Measurements from ENCODE around the gene DYNLT2B.
A peak's percentile ranks its signal among the peaks of the same experiment; 100 is the strongest.
"Not testable (repeated sequence)": the region's sequence is repeated elsewhere in the genome, so short reads cannot be mapped to it uniquely, and the experiment has no call there.

DYNLT2B gene

DNA sequence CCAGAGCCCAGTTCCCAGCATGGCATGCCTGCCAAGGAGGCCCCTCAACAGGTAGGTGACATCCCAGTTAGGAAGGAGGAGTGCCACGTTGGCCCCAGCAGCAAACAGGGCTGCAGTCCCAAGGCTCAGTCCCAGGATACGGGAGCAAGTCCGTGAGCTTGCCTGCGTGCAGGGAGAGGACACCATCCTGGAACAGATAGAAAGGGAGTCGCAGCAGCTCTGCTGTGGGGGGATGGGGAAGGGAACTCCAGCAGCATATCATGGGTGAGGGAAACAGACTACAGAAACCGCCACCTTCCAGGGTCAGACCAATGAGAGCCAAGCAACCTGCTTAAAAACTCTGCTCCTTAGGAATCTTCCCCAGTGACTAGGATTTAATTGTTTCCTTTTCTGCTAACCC, 9.4 kb upstream of the DYNLT2B start:
- DNase-seq (ENCODE audit: extremely low read depth in 1 of 2, low read depth in 1 of 2): no peak

DNA sequence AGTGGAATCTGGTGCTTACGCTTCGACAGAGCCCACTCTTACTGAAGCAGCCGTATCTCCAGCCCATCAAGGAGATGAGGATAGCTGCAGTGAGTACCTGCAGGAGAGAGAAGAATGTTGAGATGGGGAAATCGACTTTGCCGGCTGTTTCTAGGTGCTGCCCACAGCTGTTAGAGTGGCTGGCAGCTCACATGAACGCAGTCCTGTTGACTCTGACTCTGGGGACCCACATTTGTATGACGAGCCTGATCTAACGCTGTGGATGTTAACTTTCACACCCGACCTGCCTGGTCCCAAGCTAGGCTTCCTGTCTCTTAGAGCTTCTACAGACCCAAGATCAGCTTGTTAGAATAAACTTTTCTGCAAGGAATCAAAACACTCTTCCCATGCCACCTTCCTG, 8.9 kb upstream of the DYNLT2B start:
- DNase-seq (ENCODE audit: extremely low read depth in 1 of 2, low read depth in 1 of 2): no peak

DNA sequence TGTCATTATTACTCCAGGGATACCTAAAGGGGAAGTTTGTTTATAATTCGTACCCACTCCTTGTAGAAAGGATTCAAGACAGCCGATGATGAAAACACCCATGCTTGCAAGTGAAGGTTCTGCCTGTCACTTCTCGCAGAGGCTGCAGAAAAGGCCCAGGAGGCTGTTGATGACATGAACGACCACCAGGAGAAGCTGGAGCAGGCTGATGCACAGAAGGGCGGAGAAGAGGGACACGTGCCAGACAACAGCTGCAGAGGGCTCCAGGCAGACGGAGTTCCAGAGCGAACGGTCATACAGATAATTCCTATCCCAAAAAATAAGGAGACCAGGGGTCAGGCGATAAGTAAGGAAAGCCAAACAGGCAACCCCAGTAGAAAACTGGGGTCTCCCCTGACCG, 5.7 kb upstream of the DYNLT2B start:
- no peak for DNase-seq (ENCODE audit: extremely low read depth in 1 of 2, low read depth in 1 of 2)

DNA sequence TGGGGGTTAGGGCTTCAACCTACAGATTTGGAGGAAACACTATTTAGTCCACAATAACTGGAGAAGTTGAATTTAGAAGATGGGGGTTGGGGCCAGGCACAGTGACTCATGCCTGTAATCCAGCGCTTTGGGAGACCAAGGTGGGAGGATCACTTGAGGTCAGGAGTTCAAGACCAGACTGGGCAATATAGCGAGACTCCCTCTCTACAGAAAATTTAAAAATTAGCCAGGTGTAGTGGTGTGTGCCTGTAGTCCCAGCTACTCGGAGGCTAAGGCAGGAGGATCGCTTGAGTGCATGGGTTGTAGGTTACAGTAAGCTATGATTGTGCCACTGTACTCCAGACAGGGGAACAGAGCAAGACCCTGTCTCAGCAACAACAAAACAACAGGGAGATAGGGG, 5.0 kb upstream of the DYNLT2B start:
- no peak for DNase-seq (ENCODE audit: extremely low read depth in 1 of 2, low read depth in 1 of 2)

DNA sequence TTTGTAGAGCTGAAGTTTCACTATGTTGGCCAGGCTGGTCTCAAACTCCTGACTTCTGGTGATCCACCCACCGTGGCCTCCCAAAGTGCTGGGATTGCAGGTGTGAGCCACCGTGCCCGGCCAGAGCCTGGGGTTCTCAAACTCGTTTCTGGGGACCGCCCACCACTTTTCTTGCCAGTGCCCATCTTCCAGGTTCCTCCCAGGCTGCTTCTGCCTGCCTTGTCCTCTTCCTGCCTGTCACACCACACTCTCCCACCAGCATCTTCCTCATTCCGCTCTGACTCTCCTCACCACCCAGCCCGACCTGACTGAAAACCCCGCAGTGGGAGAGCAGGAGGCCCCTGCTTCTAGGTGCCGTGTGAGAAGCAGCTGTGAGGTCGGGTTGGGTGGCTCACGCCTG, 3.1 kb upstream of the DYNLT2B start:
- DNase-seq (ENCODE audit: extremely low read depth in 1 of 2, low read depth in 1 of 2): no peak

DNA sequence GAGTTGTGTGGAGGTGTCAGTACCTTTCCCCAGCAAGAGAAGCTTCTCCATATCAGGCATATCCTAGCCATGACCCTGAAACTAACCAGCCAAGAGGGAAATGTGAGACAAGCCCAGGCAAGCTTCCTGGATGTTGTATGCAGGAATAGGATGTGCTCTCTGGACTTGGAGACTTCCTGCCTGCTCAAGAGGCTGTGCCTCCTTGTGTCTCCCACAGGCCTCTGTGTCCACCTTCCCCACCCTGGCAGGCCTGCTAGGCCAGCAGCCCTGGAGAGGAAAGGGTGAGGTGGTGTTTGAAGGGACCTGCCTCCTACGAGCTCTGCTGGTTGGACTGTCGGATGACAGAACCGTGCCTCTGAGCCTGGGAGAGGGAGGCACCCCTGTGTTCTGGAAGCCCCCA, 2.1 kb upstream of the DYNLT2B start:
- DNase-seq (ENCODE audit: extremely low read depth in 1 of 2, low read depth in 1 of 2): no peak

DNA sequence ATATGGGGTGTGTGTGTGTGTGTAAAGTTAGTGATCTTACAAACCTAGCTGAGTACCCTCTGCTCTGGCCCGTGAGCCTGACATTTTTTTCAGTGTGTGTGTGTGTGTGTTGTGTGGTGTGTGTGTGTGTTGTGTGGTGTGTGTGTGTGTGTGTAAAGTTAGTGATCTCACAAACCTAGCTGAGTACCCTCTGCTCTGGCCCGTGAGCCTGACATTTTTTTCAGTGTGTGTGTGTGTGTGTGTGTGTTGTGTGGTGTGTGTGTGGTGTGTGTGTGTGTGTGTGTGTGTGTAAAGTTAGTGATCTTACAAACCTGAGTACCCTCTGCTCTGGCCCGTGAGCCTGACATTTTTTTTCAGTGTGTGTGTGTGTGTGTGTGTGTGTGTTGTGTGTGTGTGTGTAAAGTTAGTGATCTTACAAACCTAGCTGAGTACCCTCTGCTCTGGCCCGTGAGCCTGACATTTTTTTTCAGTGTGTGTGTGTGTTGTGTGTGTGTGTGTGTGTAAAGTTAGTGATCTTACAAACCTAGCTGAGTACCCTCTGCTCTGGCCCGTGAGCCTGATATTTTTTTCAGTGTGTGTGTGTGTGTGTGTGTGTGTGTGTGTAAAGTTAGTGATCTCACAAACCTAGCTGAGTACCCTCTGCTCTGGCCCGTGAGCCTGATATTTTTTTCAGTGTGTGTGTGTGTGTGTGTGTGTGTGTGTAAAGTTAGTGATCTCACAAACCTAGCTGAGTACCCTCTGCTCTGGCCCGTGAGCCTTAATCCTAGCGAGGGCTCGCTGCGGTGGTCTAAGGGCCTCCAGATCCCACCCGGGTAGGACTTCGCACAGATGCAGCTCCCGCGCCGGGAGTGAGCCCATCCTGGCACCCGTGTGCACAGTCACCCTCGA, 997 bp downstream of the DYNLT2B start:
- DNase-seq (ENCODE audit: extremely low read depth in 1 of 2, low read depth in 1 of 2): not testable (repeated sequence)

DNA sequence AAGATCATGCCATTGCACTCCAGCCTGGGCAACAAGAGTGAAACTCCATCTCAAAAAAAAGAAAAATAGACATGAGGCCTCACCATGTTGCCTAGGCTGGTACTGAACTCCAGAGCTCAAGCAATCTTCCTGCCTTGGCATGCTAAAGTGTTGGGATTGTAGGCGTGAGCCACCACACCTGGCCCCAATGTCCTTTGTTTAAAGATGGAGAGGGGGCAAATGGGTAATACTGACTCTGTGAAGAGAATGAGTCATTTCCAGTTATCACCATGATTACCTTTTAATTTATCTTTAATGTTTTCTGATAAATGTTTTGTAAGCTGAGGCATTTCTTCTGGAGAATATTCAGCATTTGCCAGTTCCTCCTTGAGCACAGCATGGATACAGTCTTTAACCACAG, 2.2 kb downstream of the DYNLT2B start:
- DNase-seq (ENCODE audit: extremely low read depth in 1 of 2, low read depth in 1 of 2): no peak

DNA sequence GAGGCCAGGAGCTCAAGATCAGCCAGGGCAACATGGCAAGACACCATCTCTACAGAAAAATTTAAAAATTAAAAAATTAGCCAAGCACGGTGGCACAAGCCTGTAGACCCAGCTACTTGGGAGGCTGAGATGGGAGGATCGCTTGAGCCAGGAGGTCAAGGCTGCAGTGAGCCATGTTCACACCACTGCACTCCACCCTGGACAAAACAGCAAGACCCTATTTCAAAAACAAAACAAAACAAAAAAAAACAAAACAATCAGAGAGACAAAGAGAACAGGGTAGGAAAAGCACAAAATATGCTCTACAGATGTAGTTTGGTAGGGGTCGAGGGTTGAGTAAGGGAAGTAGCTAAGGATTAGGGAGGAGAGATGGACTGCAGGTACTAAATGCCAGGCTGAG, 3.4 kb downstream of the DYNLT2B start:
- no peak for DNase-seq (ENCODE audit: extremely low read depth in 1 of 2, low read depth in 1 of 2)

DNA sequence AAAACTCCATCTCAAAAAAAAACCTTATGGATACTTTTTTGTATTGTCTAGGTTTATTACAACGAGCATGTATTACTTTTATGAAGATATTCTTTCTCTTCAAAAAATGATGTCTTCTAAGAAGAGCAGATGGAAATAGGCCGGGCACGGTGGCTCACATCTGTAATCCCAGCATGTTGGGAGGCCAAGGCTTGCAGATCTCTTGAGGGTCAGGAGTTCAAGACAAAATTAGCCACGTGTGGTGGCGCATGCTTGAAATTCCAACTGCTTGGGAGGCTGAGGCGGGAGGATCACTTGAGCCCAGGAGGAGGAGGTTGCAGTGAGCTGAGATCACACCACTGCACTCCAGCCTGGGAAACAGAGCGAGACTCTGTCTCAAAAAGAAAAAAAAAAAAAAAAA, 4.0 kb downstream of the DYNLT2B start:
- DNase-seq (ENCODE audit: extremely low read depth in 1 of 2, low read depth in 1 of 2): not testable (repeated sequence)

DNA sequence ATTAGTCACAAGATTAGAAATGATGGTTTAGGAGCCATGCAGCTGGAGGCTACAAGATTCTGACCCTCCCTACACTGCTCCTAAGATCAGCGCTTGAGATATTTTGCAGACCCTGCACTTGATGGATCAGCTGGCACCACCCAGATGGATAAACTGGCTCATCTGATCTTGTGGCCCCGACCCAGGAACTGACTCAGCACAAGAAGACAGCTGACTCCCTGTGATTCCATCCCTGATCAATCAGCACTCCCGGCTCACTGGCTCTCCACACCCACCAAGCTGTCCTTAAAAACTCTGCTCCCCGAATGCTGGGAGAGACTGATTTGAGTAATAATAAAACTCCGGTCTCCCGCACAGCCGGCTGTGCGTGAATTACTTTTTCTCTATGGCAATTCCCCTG, 15.1 kb downstream of the DYNLT2B start:
- DNase-seq (ENCODE audit: extremely low read depth in 1 of 2, low read depth in 1 of 2): not testable (repeated sequence)

DNA sequence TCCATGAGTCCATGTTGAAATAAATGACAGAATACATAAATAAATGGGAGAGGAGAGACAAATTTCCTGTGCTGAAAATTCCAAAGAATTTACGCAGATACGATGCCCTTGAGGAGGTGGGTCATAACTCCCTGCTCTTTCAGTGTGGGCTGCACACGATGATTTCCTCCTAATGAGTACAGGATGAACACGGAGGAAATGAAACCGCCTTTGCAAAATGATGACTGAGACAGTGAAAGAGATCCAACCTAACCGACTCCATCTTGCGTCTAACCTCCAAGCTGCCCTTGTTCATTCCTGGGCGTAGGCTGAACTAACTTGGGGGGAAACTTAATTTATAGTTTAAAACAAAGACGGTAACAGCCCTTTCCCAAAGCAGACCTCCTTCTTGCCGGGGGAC, 15.5 kb downstream of the DYNLT2B start:
- not testable (repeated sequence) for DNase-seq (ENCODE audit: extremely low read depth in 1 of 2, low read depth in 1 of 2)

DNA sequence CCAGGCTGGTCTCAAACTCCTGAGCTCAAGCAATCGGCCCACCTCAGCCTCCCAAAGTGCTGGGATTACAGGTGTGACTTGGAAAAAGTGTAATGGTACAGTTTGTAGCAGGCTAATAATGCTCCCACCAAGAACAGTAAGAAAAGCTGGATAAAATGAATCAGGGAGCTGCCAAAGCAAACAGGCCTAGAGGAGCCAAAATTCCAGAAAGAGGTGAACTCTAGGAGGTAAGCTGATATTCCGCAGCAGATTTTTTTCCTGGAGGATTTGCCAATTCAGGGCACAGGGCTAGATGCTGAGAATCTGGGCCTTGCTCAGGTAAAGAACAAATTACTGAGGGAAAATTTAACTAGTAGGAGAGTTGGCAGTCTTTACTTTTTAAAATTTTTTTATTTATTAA, 19.5 kb downstream of the DYNLT2B start:
- no peak for DNase-seq (ENCODE audit: extremely low read depth in 1 of 2, low read depth in 1 of 2)

DNA sequence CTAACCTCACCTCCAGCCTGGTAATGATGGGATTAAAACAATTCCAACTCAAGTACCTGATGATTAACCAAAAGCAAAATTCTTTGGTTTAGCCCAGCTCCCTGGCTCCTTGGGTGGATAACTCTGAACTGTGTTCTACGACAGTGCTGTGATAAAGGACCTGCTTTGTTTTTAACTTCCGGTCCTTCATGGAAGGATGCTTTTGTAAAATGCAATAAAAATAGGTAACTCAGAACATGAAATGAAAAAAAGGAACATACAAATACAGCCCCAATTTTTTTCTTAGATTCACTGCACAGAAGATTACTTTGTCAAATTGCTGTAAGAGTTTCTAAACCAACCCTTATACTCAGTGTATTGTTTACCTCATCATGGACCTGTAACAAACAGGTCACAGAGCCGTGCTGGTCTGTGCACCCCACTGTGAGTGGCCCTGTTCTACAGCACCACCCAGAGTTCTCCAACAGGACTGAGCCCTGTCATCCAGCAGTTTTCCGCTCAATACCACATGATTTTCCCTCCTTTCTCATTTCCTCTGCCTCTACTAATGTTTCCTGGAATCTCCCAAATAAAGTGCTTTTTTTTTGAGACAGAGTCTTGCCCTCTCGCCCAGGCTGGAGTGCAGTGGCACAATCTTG, 25.6 kb downstream of the DYNLT2B start:
- no peak for DNase-seq (ENCODE audit: extremely low read depth in 1 of 2, low read depth in 1 of 2)

GRCh38 chr3:196288141-196288460, 29.9 kb downstream of the DYNLT2B start:
- DNase-seq (ENCODE audit: extremely low read depth in 1 of 2, low read depth in 1 of 2): no peak

GRCh38 chr3:196287440-196288140, 30.4 kb downstream of the DYNLT2B start, which contains the start of gene PCYT1A:
Gene PCYT1A (minus strand): TSS chr3:196287726. CDS start chr3:196270531, 17,195 bp downstream.
- peak; percentile 32 to 50 for DNase-seq (ENCODE audit: extremely low read depth in 1 of 2, low read depth in 1 of 2)

GRCh38 chr3:196287090-196287439, 31.0 kb downstream of the DYNLT2B start:
- peak in 1 of 2 donors; percentile 3 for DNase-seq (ENCODE audit: extremely low read depth in 1 of 2, low read depth in 1 of 2)

GRCh38 chr3:196284396-196284795, 33.6 kb downstream of the DYNLT2B start:
- no peak for DNase-seq (ENCODE audit: extremely low read depth in 1 of 2, low read depth in 1 of 2)

GRCh38 chr3:196281962-196282361, 36.1 kb downstream of the DYNLT2B start:
- no peak for DNase-seq (ENCODE audit: extremely low read depth in 1 of 2, low read depth in 1 of 2)

DNA sequence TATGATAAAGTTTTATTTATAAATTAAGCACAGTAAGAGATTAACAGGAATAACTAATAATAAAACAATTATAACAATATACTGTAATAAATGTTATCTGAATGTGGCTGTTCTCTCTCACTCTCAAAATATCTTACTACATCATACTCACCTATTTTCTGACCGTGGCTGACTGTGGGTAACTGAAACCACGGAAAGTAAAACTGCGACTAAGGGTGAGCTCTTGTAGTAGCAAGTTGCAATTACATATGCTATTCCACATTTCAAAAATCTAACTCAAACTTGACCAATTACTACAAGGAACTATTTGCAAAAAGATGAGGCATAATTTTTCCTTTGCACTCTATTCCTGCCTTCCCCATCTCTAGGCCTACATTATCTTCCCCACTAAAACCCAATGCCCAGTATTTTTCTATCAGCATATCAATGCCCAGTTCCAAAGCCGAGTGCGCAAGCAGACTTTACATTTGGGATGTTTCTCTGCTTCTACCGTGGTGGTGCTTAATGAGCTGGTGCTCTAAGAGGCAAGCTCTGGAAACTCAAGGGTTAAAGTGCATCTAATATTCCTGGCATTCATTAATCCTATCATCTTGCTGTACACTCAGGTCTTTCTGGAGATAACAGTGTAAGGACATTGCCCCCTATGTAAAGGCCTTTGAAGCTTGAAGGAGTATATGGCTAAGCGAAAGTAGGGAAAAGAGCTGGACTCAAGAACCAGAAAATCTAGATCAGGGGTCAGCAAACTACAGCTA, 37.2 kb downstream of the DYNLT2B start:
- no peak for DNase-seq (ENCODE audit: extremely low read depth in 1 of 2, low read depth in 1 of 2)

DNA sequence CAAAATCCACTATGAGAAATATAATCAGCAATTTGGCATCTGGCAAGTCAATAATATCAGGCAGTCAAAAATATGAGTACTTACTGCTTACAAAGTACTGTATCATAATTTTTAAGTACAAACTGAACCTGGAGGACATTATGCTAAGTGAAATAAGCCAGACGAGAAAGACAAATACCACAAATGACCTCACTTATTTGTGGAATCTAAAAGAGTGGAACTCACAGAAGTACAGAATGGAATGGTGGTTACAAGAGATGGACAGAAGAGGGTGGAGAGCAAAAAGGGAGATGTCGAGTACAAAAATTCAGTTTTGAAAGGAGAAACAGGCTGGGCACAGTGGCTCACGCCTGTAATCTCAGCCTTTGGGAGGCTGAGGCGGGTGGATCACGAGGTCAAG, 42.9 kb downstream of the DYNLT2B start:
- DNase-seq (ENCODE audit: extremely low read depth in 1 of 2, low read depth in 1 of 2): no peak

Measured in activated CD8-positive, alpha-beta memory T cell treated with anti-CD3 and anti-CD28 coated beads for 1 hour (primary cell).